ENCODE results near the gene OAS2.

Gene OAS2, protein sequence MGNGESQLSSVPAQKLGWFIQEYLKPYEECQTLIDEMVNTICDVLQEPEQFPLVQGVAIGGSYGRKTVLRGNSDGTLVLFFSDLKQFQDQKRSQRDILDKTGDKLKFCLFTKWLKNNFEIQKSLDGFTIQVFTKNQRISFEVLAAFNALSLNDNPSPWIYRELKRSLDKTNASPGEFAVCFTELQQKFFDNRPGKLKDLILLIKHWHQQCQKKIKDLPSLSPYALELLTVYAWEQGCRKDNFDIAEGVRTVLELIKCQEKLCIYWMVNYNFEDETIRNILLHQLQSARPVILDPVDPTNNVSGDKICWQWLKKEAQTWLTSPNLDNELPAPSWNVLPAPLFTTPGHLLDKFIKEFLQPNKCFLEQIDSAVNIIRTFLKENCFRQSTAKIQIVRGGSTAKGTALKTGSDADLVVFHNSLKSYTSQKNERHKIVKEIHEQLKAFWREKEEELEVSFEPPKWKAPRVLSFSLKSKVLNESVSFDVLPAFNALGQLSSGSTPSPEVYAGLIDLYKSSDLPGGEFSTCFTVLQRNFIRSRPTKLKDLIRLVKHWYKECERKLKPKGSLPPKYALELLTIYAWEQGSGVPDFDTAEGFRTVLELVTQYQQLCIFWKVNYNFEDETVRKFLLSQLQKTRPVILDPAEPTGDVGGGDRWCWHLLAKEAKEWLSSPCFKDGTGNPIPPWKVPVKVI

DNA sequence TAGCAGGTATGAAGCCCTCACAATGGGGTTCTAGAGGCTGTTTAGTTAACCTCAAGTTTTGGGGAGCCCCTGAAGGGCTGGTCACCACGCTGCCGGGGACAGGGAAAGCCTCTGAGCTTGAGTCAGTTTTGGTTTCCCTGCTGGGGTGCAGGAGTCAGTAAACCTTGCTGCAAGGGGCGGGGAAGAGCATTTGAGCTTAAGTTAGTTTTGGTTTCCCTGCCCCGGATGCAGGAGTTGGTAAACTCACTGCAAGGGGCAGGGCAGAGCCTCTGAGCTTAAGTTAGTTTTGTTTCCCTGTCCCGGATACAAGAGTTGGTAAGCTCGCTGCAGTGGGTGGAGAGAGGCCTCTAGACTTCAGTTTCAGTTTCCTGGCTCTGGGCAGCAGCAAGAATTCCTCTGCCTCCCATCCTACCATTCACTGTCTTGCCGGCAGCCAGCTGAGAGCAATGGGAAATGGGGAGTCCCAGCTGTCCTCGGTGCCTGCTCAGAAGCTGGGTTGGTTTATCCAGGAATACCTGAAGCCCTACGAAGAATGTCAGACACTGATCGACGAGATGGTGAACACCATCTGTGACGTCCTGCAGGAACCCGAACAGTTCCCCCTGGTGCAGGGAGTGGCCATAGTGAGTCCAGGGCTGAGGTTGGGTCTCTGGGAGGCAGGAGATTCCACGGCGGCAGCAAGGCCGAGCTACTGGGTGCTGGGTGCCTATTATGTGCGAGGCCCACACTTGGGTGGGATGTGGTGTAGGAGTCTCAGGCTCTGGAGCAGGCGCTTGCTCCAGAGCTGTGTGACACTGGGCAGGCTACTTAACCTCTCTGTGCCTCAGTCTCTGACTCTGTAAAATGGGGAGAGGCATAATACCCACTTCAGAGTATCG is at the start of gene OAS2:
Gene OAS2 (plus strand): TSS at position 357 of the 878 bp plus-strand sequence. CDS start 90 bp downstream, at position 447.
- peak; percentile 65 for DNase-seq (ENCODE audit: low read depth)

DNA sequence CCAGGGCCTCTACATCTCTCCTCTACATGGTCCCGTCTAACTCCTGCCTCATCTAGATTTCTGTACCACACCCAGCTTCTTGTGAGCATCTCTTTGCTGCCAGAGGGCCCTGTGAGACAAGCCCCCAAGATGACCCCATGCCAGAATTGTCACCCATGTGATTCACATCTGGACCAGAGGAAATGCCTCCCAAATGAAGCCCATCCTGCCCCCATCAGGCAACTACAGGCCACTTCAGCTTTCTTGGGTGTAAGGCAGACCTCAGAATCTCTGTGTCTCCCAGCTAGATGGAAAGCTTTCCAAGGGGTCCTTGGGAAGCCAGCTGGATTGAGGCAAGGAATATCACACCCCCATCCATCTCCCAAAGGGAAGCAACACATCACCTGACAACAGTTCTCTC is 49.3 kb upstream of the OAS2 start:
- DNase-seq (ENCODE audit: low read depth) = no peak

- DNase-seq (ENCODE audit: low read depth) = no peak
Measured at GRCh38 chr12:112929715-112930114, 48.6 kb upstream of the OAS2 start.

DNA sequence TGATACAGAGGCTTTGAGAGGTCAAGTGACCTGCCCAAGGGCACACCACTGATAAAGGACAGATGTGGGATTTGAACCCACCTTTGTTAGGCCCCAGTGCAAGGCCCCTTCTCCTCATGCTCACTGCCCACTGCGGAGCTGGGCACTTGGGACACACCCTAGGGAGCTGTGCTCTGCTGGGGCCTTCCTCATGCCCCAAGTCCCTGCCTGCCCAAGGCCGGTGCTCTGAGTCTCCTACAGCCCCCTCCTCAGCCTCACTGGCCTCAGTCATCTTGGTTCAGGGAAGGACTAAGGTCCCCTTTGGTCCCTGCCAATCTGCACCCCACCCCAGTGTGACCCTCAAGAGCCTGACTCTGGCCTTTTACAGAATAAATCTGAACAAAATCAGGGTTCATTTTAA is 48.0 kb upstream of the OAS2 start:
- DNase-seq (ENCODE audit: low read depth) = no peak

- no peak for DNase-seq (ENCODE audit: low read depth)
Measured at GRCh38 chr12:112932485-112933128, 45.7 kb upstream of the OAS2 start.

DNA sequence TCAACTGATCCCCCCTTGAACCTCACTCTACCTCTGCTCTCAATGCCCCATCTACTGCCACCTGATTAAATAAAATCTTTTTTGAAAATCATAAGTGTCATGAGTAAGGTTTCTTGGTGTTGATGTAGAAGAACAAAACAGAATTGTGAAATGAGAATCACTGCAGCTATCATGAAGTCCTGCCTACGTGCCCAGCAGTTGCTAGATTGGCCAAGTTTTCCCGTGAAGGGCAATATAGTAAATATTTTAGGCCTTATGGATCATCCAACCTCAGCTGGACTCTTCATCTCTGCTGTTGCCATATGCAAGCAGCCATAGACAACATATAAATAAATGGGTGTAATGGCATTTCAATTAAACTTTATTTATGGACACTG is 45.2 kb upstream of the OAS2 start:
- DNase-seq (ENCODE audit: low read depth) = no peak

DNA sequence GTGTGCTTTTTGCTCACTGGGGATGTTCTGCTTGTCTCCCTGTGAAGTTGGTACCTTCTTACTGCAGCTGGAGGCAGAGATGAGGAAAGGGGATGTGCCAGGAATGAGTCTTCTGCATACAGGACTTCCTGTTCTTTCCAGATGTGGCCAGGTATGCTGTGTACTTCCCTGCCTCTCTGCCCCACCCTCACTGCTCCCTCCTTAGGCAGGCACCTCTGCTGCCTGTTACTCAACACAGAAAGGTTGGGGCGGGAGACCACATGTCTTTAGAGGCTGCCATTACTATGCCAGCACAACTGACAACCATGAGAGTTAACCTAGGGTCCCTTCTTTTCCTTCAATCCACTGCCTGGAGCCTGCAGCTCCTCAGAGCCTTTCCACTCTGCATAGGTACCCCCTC is 42.1 kb upstream of the OAS2 start:
- DNase-seq (ENCODE audit: low read depth) = no peak

DNA sequence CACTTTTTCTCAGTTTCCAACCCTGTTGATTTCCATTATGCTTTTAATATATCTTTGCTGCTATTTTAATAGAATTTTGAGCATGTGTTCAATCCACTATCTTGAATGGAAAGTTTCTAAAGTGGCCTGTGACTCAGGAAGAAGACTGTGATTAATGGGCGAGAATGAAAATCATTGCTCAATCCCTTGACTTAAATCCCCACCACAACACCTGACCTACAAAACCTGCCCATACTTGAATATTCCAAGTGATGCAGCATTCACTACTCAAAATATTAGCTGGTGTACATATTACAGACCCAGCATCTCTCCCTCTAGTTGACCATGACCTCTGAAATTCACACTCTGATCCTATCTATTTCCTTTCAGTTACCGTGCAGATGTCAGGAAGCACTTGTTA is 41.4 kb upstream of the OAS2 start:
- DNase-seq (ENCODE audit: low read depth) = no peak

DNA sequence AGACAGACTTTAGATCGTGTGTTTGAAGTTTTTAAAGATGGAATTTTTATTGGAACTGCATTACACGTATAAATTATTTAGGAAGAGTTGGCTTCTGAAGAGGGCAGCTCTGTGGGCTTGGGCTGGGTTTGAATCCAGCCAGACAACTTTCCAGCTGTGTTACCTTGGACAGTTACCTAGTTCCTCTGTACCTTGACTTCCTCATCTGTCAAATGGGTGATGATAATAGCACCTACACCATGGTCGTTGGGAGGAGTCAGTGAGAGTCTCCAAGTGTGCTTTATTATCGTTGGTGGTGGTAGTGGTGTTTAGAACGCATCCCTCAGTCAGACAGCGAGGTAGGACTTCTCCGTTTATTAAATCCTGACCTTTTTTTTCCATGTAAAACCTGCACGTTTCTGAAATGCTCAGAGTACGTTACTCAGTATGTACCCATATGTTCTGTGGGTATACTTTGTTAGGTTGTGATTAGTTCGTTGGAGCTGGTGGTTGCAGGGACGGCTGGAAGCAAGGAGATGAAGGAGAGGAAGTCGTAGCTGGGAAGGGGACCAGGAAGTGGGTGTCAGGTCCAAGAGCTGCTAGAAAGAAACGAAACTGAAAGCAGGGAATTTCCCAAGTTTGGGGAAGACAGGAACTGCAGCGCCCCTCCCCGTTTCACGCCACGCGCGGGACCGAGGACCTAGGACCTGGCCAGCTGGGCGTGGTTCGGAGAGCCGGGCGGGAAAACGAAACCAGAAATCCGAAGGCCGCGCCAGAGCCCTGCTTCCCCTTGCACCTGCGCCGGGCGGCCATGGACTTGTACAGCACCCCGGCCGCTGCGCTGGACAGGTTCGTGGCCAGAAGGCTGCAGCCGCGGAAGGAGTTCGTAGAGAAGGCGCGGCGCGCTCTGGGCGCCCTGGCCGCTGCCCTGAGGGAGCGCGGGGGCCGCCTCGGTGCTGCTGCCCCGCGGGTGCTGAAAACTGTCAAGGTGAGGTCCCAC is 40.3 kb upstream of the OAS2 start, which contains the start of gene OAS3:
Gene OAS3 (plus strand): TSS at position 734 of the 979 bp plus-strand sequence. CDS start 57 bp downstream, at position 791.
- DNase-seq (ENCODE audit: low read depth) = peak; percentile 41

- DNase-seq (ENCODE audit: low read depth) = no peak
Measured at GRCh38 chr12:112938751-112939150, 39.6 kb upstream of the OAS2 start.

- DNase-seq (ENCODE audit: low read depth) = no peak
Measured at GRCh38 chr12:112939761-112940381, 38.4 kb upstream of the OAS2 start.

- no peak for DNase-seq (ENCODE audit: low read depth)
Measured at GRCh38 chr12:112941528-112942335, 36.6 kb upstream of the OAS2 start.

- no peak for DNase-seq (ENCODE audit: low read depth)
Measured at GRCh38 chr12:112942572-112942971, 35.7 kb upstream of the OAS2 start.

GRCh38 chr12:112944024-112944690 is 34.2 kb upstream of the OAS2 start:
- no peak for DNase-seq (ENCODE audit: low read depth)

DNA sequence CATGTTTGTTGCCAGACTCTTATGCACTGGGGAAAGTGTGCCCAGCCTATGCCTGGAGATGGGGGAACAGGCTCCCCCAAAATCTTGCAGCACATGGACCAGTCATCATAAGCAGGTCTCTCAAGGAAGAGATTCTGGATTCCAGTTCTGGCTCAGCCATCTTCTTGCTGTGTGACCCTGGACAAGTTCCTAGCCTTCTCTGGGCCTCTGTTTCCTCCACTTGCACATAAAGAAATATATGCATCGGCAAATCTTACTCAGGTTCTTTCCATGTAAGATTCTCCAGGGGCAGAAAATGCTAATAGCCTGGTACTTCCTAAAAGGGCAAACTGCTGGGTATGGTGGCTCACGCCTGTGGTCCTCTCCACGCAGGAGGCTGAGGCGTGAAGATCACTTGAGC is 32.8 kb upstream of the OAS2 start:
- DNase-seq (ENCODE audit: low read depth) = no peak

- DNase-seq (ENCODE audit: low read depth) = no peak
Measured at GRCh38 chr12:112946236-112947000, 31.9 kb upstream of the OAS2 start.

- DNase-seq (ENCODE audit: low read depth) = no peak
Measured at GRCh38 chr12:112947314-112947713, 31.0 kb upstream of the OAS2 start.

DNA sequence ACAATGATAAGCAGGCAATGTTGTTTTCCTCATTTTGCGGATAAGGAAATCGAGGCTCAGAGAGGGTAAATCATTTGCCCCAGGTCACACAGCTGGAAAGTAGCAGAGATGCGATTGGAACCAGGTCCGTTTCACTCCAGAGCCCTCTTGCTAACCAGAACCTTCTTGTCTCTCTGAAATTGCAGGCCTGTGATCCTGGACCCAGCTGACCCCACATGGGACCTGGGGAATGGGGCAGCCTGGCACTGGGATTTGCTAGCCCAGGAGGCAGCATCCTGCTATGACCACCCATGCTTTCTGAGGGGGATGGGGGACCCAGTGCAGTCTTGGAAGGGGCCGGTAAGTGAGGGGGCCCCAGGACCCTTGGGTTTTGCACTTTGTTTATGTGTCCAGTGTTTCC is 30.6 kb upstream of the OAS2 start:
- no peak for DNase-seq (ENCODE audit: low read depth)
